ENCODE measurements around the gene POLR2C.
A peak's percentile ranks its signal among the peaks of the same experiment; 100 is the strongest.

- TF ChIP-seq POLR2A (IDR thresholded peaks at IDR 0.05), result no peak
- TF ChIP-seq CTCF (IDR thresholded peaks at IDR 0.05), result peak; percentile 87 to 93 (median 91)
Observed at GRCh38 chr16:57519796-57520360, 57.4 kb downstream of the POLR2C start.

Measured in body of pancreas (tissue), 4 donors.